Mesendoderm (in vitro differentiated cells): ENCODE measurements around the gene MUC20.
"Not testable (repeated sequence)": the region's sequence is repeated elsewhere in the genome, so short reads cannot be mapped to it uniquely, and the experiment has no call there.

Experiments used
- DNase-seq: peaks from one replicate; pipeline ENCODE4 v3.0.0; 2013
- H2AK5ac ChIP-seq: 2 replicates; pipeline ENCODE4 v1.6.1; 2013; ENCODE audit warnings: low read length, inconsistent platforms
- H2BK120ac ChIP-seq: 2 replicates; pipeline ENCODE4 v1.6.1; 2013; ENCODE audit warnings: low read depth, mild to moderate bottlenecking, low read length, moderate library complexity, mixed read lengths
- H2BK15ac ChIP-seq: replicated peaks from 2 replicates; pipeline ENCODE4 v1.6.1; 2013; ENCODE audit warnings: low read depth, mild to moderate bottlenecking, moderate library complexity
- H2BK5ac ChIP-seq: 2 replicates; pipeline ENCODE4 v1.6.1; 2013; ENCODE audit warnings: low read length, inconsistent platforms
- H3K18ac ChIP-seq: 2 replicates; pipeline ENCODE4 v1.6.1; 2013; ENCODE audit warnings: mild to moderate bottlenecking, low read length, mixed read lengths
- H3K23ac ChIP-seq: one replicate; pipeline ENCODE4 v1.6.1; 2013; ENCODE audit warnings: low read length
- H3K27ac ChIP-seq: 2 replicates; pipeline ENCODE4 v1.5.1; 2013; ENCODE audit warnings: low read depth, mild to moderate bottlenecking, inconsistent platforms, low read length, moderate library complexity
- H3K27me3 ChIP-seq: 2 replicates; pipeline ENCODE4 v1.6.1; 2013; ENCODE audit warnings: low read length, control low read depth, mild to moderate bottlenecking, inconsistent platforms; ENCODE audit not compliant: insufficient read depth, poor library complexity
- H3K36me3 ChIP-seq: 2 replicates; pipeline ENCODE4 v1.6.1; 2013; ENCODE audit warnings: low read length, inconsistent platforms; ENCODE audit not compliant: control insufficient read depth, insufficient read depth
- H3K4ac ChIP-seq: one replicate; pipeline ENCODE4 v1.6.1; 2013; ENCODE audit warnings: low read depth, mild to moderate bottlenecking, low read length, moderate library complexity
- H3K4me1 ChIP-seq: 2 replicates; pipeline ENCODE4 v1.6.1; 2013; ENCODE audit warnings: low read depth, low read length, inconsistent platforms; ENCODE audit not compliant: control insufficient read depth
- H3K4me2 ChIP-seq: 2 replicates; pipeline ENCODE4 v1.6.1; 2013; ENCODE audit warnings: low read length
- H3K4me3 ChIP-seq: 2 replicates; pipeline ENCODE4 v1.5.1; 2013; ENCODE audit warnings: mild to moderate bottlenecking, low read length
- H3K56ac ChIP-seq: one replicate; pipeline ENCODE4 v1.6.1; 2013; ENCODE audit warnings: low read length
- H3K79me1 ChIP-seq: 2 replicates; pipeline ENCODE4 v1.6.1; 2013; ENCODE audit warnings: low read length, inconsistent platforms
- H3K79me2 ChIP-seq: 2 replicates; pipeline ENCODE4 v1.6.1; 2013; ENCODE audit warnings: mild to moderate bottlenecking, low read length; ENCODE audit not compliant: control insufficient read depth, insufficient read depth
- H3K9ac ChIP-seq: 2 replicates; pipeline ENCODE4 v1.6.1; 2013; ENCODE audit warnings: low read length, inconsistent platforms
- H4K5ac ChIP-seq: one replicate; pipeline ENCODE4 v1.6.1; 2013; ENCODE audit warnings: low read length
- H4K8ac ChIP-seq: one replicate; pipeline ENCODE4 v1.6.1; 2013; ENCODE audit warnings: low read depth, mild to moderate bottlenecking, control low read depth, low read length, moderate library complexity
- WGBS: extraction: QIAGEN DNeasy Blood & Tissue Kit; methylation state at CpG from one replicate; pipeline ENCODE4 v1.1.7; 2013; ENCODE audit warnings: low lambda C conversion rate, missing lambda C conversion rate; ENCODE audit not compliant: insufficient coverage; ENCODE audit errors: extremely low coverage; 5-methylcytosine and 5-hydroxymethylcytosine counted together

The MUC20 gene

GRCh38 chr3:195692354-195692685, 28.5 kb upstream of the MUC20 start:
- H3K36me3 ChIP-seq, result peaks cover 1% of the 10 kb centered on the region
- H2BK5ac ChIP-seq, result no peak overlapping the region
- DNase-seq, result no peak
- no peak overlapping the region for H2BK15ac ChIP-seq
- no peaks in the 10 kb centered on the region for H3K27me3 ChIP-seq
- no peak overlapping the region for H2AK5ac ChIP-seq
- no peak overlapping the region for H3K9ac ChIP-seq
- H3K4me2 ChIP-seq, result no peak overlapping the region
- no peak overlapping the region for H4K5ac ChIP-seq
- no peak overlapping the region for H3K18ac ChIP-seq
- no peak overlapping the region for H3K27ac ChIP-seq
- no peak overlapping the region for H4K8ac ChIP-seq
- H3K4me3 ChIP-seq, result no peak overlapping the region
- H3K4me1 ChIP-seq, result no peaks in the 10 kb centered on the region
- no peak overlapping the region for H3K23ac ChIP-seq
- H2BK120ac ChIP-seq, result no peak overlapping the region
- no peak overlapping the region for H3K4ac ChIP-seq
- H3K79me1 ChIP-seq, result no peaks in the 10 kb centered on the region
- H3K79me2 ChIP-seq, result no peaks in the 10 kb centered on the region
- WGBS, result no CpG with 5 or more reads among the region's 5 CpGs
- H3K56ac ChIP-seq, result no peak overlapping the region

GRCh38 chr3:195692781-195693427, 27.9 kb upstream of the MUC20 start:
- Histone ChIP-seq H3K27me3 (no peaks in the 10 kb centered on the region), H3K27ac (no peak overlapping the region), H2BK120ac (no peak overlapping the region), H3K4me2 (no peak overlapping the region), H3K18ac (no peak overlapping the region), H2BK5ac (no peak overlapping the region), H3K4me1 (peaks cover 6% of the 10 kb centered on the region), H3K9ac (no peak overlapping the region), H3K36me3 (peaks cover 1% of the 10 kb centered on the region), H3K79me1 (no peaks in the 10 kb centered on the region), H4K8ac (no peak overlapping the region), H3K23ac (no peak overlapping the region), H3K56ac (no peak overlapping the region), H4K5ac (no peak overlapping the region), H2AK5ac (no peak overlapping the region), H3K4me3 (no peak overlapping the region), H2BK15ac (no peak overlapping the region), H3K4ac (no peak overlapping the region), H3K79me2 (no peaks in the 10 kb centered on the region)
- DNase-seq, result no peak
- WGBS, result no CpG with 5 or more reads among the region's 5 CpGs

- no peak overlapping the region for H3K4me2 ChIP-seq
- H3K56ac ChIP-seq, result no peak overlapping the region
- no peak for DNase-seq
- H3K4ac ChIP-seq, result no peak overlapping the region
- H3K36me3 ChIP-seq, result peaks cover 1% of the 10 kb centered on the region
- no peak overlapping the region for H4K5ac ChIP-seq
- no peak overlapping the region for H2BK120ac ChIP-seq
- H3K27me3 ChIP-seq, result no peaks in the 10 kb centered on the region
- no peak overlapping the region for H2AK5ac ChIP-seq
- H3K27ac ChIP-seq, result no peak overlapping the region
- H3K4me3 ChIP-seq, result no peak overlapping the region
- no peaks in the 10 kb centered on the region for H3K79me1 ChIP-seq
- no peak overlapping the region for H4K8ac ChIP-seq
- H3K18ac ChIP-seq, result no peak overlapping the region
- H3K79me2 ChIP-seq, result no peaks in the 10 kb centered on the region
- H3K23ac ChIP-seq, result no peak overlapping the region
- H2BK15ac ChIP-seq, result no peak overlapping the region
- peaks cover 10% of the 10 kb centered on the region for H3K4me1 ChIP-seq
- no peak overlapping the region for H2BK5ac ChIP-seq
- 100% methylated on average over 1 of the region's 13 CpGs for WGBS
- H3K9ac ChIP-seq, result no peak overlapping the region
Measured at GRCh38 chr3:195693428-195694216, 27.2 kb upstream of the MUC20 start.

- H3K4ac ChIP-seq, H3K79me2 ChIP-seq, H3K9ac ChIP-seq, H2BK120ac ChIP-seq, H3K36me3 ChIP-seq, H3K23ac ChIP-seq, H3K4me2 ChIP-seq, H3K56ac ChIP-seq, H2BK5ac ChIP-seq, H3K18ac ChIP-seq, H2AK5ac ChIP-seq, H3K27ac ChIP-seq, H3K27me3 ChIP-seq, H3K79me1 ChIP-seq, H3K4me3 ChIP-seq, H3K4me1 ChIP-seq, H4K5ac ChIP-seq, H4K8ac ChIP-seq, DNase-seq, H2BK15ac ChIP-seq: not testable (repeated sequence)
- WGBS, result no CpG with 5 or more reads among the region's 8 CpGs
Measured at GRCh38 chr3:195694217-195695076, 26.3 kb upstream of the MUC20 start.

GRCh38 chr3:195696632-195697278, 24.0 kb upstream of the MUC20 start:
- H3K56ac ChIP-seq, result no peak overlapping the region
- H2AK5ac ChIP-seq, result no peak overlapping the region
- no peak overlapping the region for H3K23ac ChIP-seq
- WGBS, result no CpG with 5 or more reads among the region's 31 CpGs
- no peaks in the 10 kb centered on the region for H3K27me3 ChIP-seq
- no peaks in the 10 kb centered on the region for H3K36me3 ChIP-seq
- no peaks in the 10 kb centered on the region for H3K79me2 ChIP-seq
- H2BK15ac ChIP-seq, result no peak overlapping the region
- H2BK5ac ChIP-seq, result no peak overlapping the region
- peaks cover 10% of the 10 kb centered on the region for H3K4me1 ChIP-seq
- no peak overlapping the region for H4K5ac ChIP-seq
- H3K4ac ChIP-seq, result no peak overlapping the region
- H4K8ac ChIP-seq, result no peak overlapping the region
- H3K27ac ChIP-seq, result no peak overlapping the region
- H3K79me1 ChIP-seq, result no peaks in the 10 kb centered on the region
- no peak overlapping the region for H3K4me3 ChIP-seq
- H2BK120ac ChIP-seq, result no peak overlapping the region
- H3K4me2 ChIP-seq, result no peak overlapping the region
- no peak overlapping the region for H3K9ac ChIP-seq
- no peak overlapping the region for H3K18ac ChIP-seq
- DNase-seq, result no peak
